DND-41 (cell line): Measurements from ENCODE around the gene BAIAP2.

ENCODE experiments used
- ATAC-seq: fragments of 200-7000 bp; cut with Tn5 transposase; 3 replicates; pipeline ENCODE4 v1.9.1; 2021; ENCODE audit warnings: low read depth; ENCODE audit not compliant: insufficient read depth
- DNase-seq: peaks from one replicate; pipeline ENCODE4 v3.0.0-alpha.2; 2020
- H2AFZ ChIP-seq: 2 replicates; pipeline ENCODE4 v1.6.0; 2012; ENCODE audit warnings: low read depth, low read length
- H3K27ac ChIP-seq: 2 replicates; pipeline ENCODE4 v1.5.1; 2012; ENCODE audit warnings: low read length, inconsistent platforms
- H3K27me3 ChIP-seq: fragments of 200-600 bp; sonication (generic); 2 replicates; pipeline ENCODE4 v1.6.0; 2012; ENCODE audit warnings: low read length, mild to moderate bottlenecking, inconsistent platforms; ENCODE audit not compliant: insufficient read depth, poor library complexity
- H3K36me3 ChIP-seq: 2 replicates; pipeline ENCODE4 v1.5.1; 2012; ENCODE audit warnings: low read length, inconsistent platforms; ENCODE audit not compliant: insufficient read depth
- H3K4me1 ChIP-seq: 2 replicates; pipeline ENCODE4 v1.5.1; 2012; ENCODE audit warnings: mild to moderate bottlenecking, low read length; ENCODE audit not compliant: insufficient read depth
- H3K4me2 ChIP-seq: 2 replicates; pipeline ENCODE4 v1.6.0; 2012; ENCODE audit warnings: mild to moderate bottlenecking, moderate library complexity, low read length, inconsistent platforms; ENCODE audit not compliant: insufficient read depth
- H3K4me3 ChIP-seq, 2 experiments: fragments of 200-600 bp in 1 of 2; shearing (Covaris generic) in 1 of 2; 2 replicates each; pipeline ENCODE4 v1.5.1; 2012 to 2016; ENCODE audit warnings: inconsistent platforms in 2 of 2, low read length in 2 of 2, mild to moderate bottlenecking in 2 of 2, low read depth in 1 of 2, moderate library complexity in 1 of 2
- H3K79me2 ChIP-seq: 2 replicates; pipeline ENCODE4 v1.6.0; 2012; ENCODE audit warnings: low read length, inconsistent platforms; ENCODE audit not compliant: insufficient read depth
- H3K9ac ChIP-seq: 2 replicates; pipeline ENCODE4 v1.6.0; 2012; ENCODE audit warnings: low read depth, mild to moderate bottlenecking, inconsistent platforms, low read length, moderate library complexity
- H3K9me3 ChIP-seq: 2 replicates; pipeline ENCODE4 v1.5.1; 2012; ENCODE audit warnings: low read length, moderate library complexity, mild to moderate bottlenecking, inconsistent platforms; ENCODE audit not compliant: insufficient read depth, severe bottlenecking
- H4K20me1 ChIP-seq: 2 replicates; pipeline ENCODE4 v1.6.0; 2012; ENCODE audit warnings: low read length; ENCODE audit not compliant: insufficient read depth
- EZH2 ChIP-seq: IDR thresholded peaks from 3 replicates; pipeline ENCODE4 v1.6.1; 2012; ENCODE audit warnings: borderline replicate concordance, low read depth, mild to moderate bottlenecking, moderate library complexity, low read length, inconsistent platforms; ENCODE audit not compliant: severe bottlenecking
- TF ChIP-seq, protein P1 (sequence below): IDR thresholded peaks from 2 replicates; pipeline ENCODE4 v1.5.1; 2012; ENCODE audit warnings: borderline replicate concordance, low read length, moderate library complexity, mild to moderate bottlenecking; ENCODE audit not compliant: poor library complexity, severe bottlenecking; ENCODE audit errors: extremely low read depth

BAIAP2 gene

DNA sequence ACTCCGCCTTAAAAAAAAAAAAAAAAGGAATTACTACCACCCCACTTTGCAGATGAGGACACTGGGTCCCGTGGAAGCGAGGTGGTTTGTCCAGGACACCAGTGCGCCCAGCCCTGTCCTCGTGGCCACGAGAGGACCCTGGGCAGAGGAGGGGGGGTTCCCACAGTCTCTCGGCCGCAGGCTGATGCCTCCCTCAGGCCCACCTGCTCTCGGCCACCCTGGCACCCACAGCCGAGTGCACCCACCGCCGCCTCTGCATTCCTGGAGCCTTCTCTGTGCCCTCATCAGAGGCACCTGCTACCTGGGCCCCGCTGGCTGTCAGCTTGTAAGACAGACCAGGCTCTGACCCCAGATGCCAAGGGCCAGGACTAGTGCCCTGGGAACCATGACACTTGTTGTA is 102.3 kb downstream of the BAIAP2 start:
- H3K79me2 ChIP-seq = no peaks in the 10 kb centered on the region
- H3K9me3 ChIP-seq = peaks cover 3% of the 10 kb centered on the region
- no peak for TF ChIP-seq EZH2
- TF ChIP-seq, protein P1, sequence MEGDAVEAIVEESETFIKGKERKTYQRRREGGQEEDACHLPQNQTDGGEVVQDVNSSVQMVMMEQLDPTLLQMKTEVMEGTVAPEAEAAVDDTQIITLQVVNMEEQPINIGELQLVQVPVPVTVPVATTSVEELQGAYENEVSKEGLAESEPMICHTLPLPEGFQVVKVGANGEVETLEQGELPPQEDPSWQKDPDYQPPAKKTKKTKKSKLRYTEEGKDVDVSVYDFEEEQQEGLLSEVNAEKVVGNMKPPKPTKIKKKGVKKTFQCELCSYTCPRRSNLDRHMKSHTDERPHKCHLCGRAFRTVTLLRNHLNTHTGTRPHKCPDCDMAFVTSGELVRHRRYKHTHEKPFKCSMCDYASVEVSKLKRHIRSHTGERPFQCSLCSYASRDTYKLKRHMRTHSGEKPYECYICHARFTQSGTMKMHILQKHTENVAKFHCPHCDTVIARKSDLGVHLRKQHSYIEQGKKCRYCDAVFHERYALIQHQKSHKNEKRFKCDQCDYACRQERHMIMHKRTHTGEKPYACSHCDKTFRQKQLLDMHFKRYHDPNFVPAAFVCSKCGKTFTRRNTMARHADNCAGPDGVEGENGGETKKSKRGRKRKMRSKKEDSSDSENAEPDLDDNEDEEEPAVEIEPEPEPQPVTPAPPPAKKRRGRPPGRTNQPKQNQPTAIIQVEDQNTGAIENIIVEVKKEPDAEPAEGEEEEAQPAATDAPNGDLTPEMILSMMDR = no peak
- DNase-seq = no peak
- no peak overlapping the region for H2AFZ ChIP-seq
- no peak overlapping the region for H3K27ac ChIP-seq
- no peak overlapping the region for H3K4me2 ChIP-seq
- H3K36me3 ChIP-seq = no peaks in the 10 kb centered on the region
- ATAC-seq = no peak
- no peak overlapping the region for H3K9ac ChIP-seq
- H4K20me1 ChIP-seq = peaks cover 10% of the 10 kb centered on the region
- H3K27me3 ChIP-seq = no peaks in the 10 kb centered on the region
- H3K4me3 ChIP-seq = no peak overlapping the region
- no peaks in the 10 kb centered on the region for H3K4me1 ChIP-seq

DNA sequence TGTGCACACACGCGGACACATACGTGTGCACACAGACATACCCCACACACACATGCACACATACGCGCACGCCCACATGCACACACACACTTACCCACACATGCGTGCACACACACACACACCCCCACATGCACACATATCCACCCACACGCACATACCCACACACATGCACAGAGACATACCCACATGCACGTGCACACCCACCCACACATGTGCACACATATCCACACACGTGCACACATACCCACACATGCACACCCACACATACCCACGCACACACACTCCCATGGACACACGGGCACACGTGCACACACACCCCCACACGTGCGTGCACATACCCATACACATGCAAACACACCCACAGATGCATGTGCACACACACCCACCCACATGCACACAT is 103.1 kb downstream of the BAIAP2 start:
- no peak overlapping the region for H3K9ac ChIP-seq
- H3K27me3 ChIP-seq = no peaks in the 10 kb centered on the region
- no peak overlapping the region for H3K4me2 ChIP-seq
- H3K4me3 ChIP-seq = no peak overlapping the region
- no peak for DNase-seq
- H3K9me3 ChIP-seq = peaks cover 3% of the 10 kb centered on the region
- no peaks in the 10 kb centered on the region for H3K4me1 ChIP-seq
- no peaks in the 10 kb centered on the region for H3K36me3 ChIP-seq
- no peaks in the 10 kb centered on the region for H3K79me2 ChIP-seq
- no peak overlapping the region for H3K27ac ChIP-seq
- no peak for TF ChIP-seq EZH2
- TF ChIP-seq, protein P1 = no peak
- no peak overlapping the region for H2AFZ ChIP-seq
- ATAC-seq = no peak
- peaks cover 10% of the 10 kb centered on the region for H4K20me1 ChIP-seq

DNA sequence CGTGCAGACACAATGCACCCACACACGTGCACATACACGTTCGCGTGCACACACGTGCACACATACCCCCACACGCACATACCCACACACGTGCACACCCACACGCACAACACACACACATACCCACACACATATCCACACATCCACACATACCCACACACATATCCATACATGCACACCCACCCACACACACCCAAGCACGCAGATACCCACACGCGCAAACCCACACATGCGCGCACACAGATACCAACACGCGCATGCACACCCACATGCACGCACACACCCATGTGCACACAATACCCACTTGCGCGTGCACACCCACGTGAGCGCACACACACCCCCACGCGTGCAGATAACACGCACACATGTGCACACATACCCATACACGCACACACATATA is 103.5 kb downstream of the BAIAP2 start:
- TF ChIP-seq EZH2 = no peak
- TF ChIP-seq, protein P1 = no peak
- Histone ChIP-seq H3K27ac (no peak overlapping the region), H3K4me3 (no peak overlapping the region), H3K4me2 (no peak overlapping the region), H2AFZ (no peak overlapping the region), H4K20me1 (peaks cover 9% of the 10 kb centered on the region), H3K9me3 (peaks cover 3% of the 10 kb centered on the region), H3K4me1 (no peaks in the 10 kb centered on the region), H3K36me3 (no peaks in the 10 kb centered on the region), H3K79me2 (no peaks in the 10 kb centered on the region), H3K9ac (no peak overlapping the region), H3K27me3 (no peaks in the 10 kb centered on the region)
- ATAC-seq (no peak), DNase-seq (no peak)

DNA sequence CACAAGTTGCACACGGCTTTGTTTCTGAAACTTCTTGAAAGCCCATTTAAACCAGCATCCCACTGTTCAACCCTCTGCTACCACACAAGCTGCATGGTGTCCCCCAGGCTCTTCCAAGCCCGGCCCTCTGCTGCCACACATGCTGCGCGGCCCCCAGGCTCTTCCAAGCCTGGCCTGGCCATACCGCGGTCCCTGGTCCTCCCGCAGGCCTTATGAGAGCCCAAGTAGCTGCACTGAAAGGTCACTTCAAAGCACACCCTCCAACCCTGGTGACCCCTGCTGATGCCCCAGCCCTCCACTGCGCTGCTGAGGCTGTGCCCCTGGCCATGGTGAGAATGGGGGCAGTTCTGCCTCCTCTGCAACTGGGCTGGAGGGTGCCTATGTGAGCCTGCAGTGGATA is 104.5 kb downstream of the BAIAP2 start:
- no peaks in the 10 kb centered on the region for H3K4me1 ChIP-seq
- no peaks in the 10 kb centered on the region for H3K36me3 ChIP-seq
- peaks cover 8% of the 10 kb centered on the region for H4K20me1 ChIP-seq
- ATAC-seq = no peak
- H2AFZ ChIP-seq = no peak overlapping the region
- H3K4me3 ChIP-seq = no peak overlapping the region
- H3K79me2 ChIP-seq = no peaks in the 10 kb centered on the region
- no peaks in the 10 kb centered on the region for H3K27me3 ChIP-seq
- H3K4me2 ChIP-seq = no peak overlapping the region
- H3K27ac ChIP-seq = no peak overlapping the region
- H3K9me3 ChIP-seq = peaks cover 3% of the 10 kb centered on the region
- TF ChIP-seq EZH2 = no peak
- TF ChIP-seq, protein P1 = no peak
- H3K9ac ChIP-seq = no peak overlapping the region
- no peak for DNase-seq
